Ishikawa (cell line): ENCODE measurements around the gene NOL9.

Experiments
- CREB1 ChIP-seq: IDR thresholded peaks from 2 replicates; pipeline ENCODE4 v1.6.1; 2012; ENCODE audit warnings: low read depth
- EGR1 ChIP-seq: IDR thresholded peaks from 2 replicates; pipeline ENCODE4 v1.6.1; 2012
- EP300 ChIP-seq: IDR thresholded peaks from 2 replicates; pipeline ENCODE4 v1.6.1; 2012; ENCODE audit warnings: borderline replicate concordance
- REST ChIP-seq: IDR thresholded peaks from 2 replicates; pipeline ENCODE4 v1.6.1; 2012; ENCODE audit warnings: low read depth, mild to moderate bottlenecking
- TAF1 ChIP-seq: IDR thresholded peaks from 2 replicates; pipeline ENCODE4 v1.6.1; 2012; ENCODE audit warnings: low read depth, mild to moderate bottlenecking
- TEAD4 ChIP-seq: IDR thresholded peaks from 2 replicates; pipeline ENCODE4 v1.6.1; 2012
- YY1 ChIP-seq: IDR thresholded peaks from 2 replicates; pipeline ENCODE4 v1.6.1; 2012; ENCODE audit warnings: low read depth

GRCh38 chr1:6535214-6535613, 19.1 kb downstream of the NOL9 start:
- TF ChIP-seq EGR1: no peak
- no peak for TF ChIP-seq EP300
- TF ChIP-seq YY1: no peak
- no peak for TF ChIP-seq REST
- TF ChIP-seq TAF1: no peak
- TF ChIP-seq CREB1: no peak
- no peak for TF ChIP-seq TEAD4
